Stimulated activated CD4-positive, alpha-beta T cell treated with anti-CD3 and anti-CD28 coated beads, Interleukin-12 subunit alpha, Interleukin-12 subunit beta, amount 100 ng/mL, for 24 hours (primary cell): ENCODE data around the gene GATA2.

Experiments
- DNase-seq, 2 experiments: peaks; one replicate each; pipeline ENCODE4 v3.0.0-alpha.2; 2020; ENCODE audit warnings: low read depth in 2 of 2

Gene GATA2

GRCh38 chr3:128502712-128503111 is 9.7 kb upstream of the GATA2 start:
- no peak for DNase-seq

DNA sequence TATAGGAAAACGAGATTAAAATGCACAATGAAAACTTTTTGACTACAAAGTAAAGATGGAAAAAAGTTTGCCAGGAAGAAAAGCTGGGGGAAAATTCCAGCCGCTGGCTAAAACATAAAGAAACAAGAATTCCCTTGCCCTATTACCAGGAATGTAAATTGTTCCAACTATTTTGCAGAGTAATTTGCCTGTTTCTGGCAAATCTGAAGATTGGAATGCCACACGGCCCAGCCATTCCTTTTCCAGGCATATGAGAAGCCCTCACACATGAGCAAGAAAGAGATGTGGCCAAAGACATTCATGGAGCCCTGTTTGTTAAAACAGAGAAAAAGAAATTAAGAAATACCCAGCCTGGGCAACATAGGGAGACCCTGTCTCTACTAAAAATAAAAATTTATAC is 8.4 kb upstream of the GATA2 start:
- DNase-seq = no peak

- no peak for DNase-seq
These were observed 7.6 kb upstream of the GATA2 start for GRCh38 chr3:128500556-128500955.

- DNase-seq = no peak
These were observed 6.8 kb upstream of the GATA2 start for GRCh38 chr3:128499724-128500275.

DNA sequence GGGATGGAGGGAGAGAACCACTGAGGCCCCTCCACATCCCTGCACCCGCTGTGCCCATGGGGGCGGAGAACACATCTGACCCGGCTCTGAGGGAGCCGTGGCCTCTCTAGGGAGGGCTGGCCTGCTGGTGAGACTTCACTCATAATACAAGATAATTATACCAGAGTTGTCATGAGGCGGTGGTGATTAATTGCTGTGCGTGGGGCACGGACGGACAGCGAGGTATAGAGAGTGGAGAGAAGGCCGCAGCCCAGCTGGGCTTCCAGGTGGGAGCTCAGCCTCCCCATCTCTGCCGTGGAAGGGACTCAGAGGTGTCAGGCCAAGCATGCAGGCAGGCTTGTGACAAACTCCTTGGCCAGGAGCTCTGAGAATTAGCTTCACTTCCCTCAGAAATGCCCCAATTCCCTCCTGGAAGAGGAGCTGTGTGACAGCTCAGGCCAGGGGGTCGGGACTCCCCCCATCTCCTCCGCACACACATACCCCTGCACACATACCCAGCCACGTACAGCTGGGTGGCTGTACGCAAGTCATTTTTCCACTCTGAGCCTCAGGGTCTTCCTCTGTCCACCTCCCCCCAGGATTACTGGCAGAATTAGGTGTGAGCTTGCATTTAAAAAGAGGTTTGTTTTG is 6.0 kb upstream of the GATA2 start:
- no peak for DNase-seq

DNA sequence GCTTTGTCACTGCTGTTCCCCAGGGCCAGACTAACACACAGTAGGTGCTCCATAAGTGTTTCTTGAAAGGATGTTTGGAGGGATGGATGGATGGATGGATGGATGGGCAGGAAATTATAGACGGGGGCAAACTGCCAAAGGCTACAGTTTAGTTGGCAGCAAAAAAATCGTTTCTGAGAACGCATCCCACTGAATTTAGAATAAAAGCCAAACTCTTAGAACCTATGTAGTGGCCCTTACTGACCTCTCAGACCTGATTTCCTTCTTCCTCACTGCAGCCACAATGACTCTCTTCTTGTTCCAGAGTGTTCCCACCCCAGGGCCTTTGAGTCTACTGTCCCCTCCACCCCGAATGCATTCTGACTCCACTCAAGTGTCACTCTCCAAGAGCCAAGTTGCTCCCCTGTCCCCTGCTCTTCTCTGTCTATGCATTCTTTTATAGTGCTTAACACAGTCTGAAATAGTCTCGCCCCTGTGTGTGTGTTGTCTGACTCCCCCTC is 5.2 kb upstream of the GATA2 start:
- no peak for DNase-seq

- DNase-seq = peak; percentile 48 to 66
These were observed 4.5 kb upstream of the GATA2 start for GRCh38 chr3:128497305-128498126.

DNA sequence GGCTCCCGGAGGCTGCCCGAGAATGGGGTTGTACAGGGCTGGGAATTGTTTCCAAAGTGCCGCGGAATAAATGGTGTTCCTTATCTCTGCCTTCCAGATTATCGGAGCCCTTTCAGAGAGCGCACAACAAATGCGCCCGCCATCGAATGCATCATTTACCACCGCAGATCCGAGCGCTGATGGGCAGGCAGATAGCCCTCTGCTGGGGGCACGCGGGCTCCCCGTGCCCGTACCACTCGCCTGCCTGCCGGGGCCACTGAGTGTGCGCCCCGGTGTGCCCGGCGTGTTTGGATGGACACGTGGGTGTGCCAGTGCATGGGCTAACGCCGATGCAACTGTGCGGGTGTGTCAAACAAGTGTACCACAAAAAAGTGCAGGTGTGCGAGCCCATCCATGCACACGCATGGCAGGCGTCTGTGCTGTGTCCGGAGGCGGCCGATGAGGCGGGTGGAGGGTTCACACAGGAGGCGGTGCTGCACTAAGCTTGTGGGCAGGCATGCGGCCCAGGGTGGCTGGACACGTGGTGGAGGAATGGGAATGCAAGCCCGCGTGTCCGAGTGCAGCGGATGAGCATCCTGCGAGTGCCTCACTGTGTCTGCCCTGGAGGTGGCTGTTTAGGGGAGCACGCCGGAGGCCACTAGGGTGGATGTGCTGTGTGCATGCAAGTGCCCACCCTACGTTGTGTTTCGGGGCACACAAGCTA is 3.8 kb upstream of the GATA2 start:
- DNase-seq = no peak

DNA sequence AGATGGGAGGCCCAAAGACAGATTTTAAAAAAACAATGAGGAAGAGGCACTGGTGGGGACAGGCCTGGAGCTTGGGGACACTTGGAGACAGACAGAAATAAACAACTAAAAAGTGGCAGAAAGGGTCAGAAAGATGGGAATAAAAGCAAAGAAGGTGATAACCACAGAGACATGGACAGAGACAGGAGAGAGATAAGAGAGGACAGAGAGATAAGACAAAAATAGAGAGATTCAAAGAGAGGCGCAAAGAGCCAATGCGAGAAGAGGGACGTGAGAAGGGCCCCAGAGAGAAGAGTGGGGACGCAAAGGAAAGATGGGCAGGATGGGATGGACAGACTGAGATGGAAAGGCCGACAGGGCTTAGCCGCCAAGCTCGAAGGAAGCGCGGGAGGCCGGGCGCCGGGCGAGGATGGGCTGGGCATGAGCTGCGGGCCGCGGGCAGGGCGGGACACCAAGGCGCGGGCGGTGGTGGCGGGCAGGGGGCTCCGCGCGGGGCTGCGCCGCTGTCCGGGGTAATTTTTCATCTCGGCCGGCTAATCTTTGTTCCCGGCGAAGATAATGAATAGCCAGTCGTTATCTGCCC is 3.1 kb upstream of the GATA2 start:
- no peak for DNase-seq

DNA sequence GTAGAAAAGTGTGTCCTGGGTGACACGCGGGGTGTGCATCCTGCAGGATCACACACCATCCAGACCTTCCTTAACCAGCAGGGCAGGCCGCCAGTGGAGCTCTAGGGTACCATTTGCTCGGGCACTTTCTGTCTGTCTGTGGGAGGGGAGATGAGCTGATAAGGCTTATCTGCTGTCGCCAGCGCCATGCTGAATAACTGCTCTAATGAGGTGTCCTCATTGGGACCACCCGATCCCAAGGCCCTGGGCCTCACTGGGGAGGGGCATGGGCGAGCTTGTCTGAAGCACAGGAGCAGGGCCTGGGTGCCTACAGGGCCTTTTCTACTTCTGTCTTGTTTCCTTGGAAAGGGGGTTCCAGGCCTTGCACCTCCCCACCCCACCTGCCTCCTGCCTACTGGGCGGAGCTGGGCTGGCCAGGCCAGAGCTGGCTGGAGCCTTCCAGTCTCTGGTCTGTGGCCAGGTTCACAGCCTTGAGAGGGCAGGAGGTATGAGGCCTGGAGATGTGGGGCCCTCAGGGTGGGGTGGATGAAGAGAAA is 2.5 kb upstream of the GATA2 start:
- DNase-seq = no peak

GRCh38 chr3:128494367-128494650 is 1.3 kb upstream of the GATA2 start:
- no peak for DNase-seq

DNA sequence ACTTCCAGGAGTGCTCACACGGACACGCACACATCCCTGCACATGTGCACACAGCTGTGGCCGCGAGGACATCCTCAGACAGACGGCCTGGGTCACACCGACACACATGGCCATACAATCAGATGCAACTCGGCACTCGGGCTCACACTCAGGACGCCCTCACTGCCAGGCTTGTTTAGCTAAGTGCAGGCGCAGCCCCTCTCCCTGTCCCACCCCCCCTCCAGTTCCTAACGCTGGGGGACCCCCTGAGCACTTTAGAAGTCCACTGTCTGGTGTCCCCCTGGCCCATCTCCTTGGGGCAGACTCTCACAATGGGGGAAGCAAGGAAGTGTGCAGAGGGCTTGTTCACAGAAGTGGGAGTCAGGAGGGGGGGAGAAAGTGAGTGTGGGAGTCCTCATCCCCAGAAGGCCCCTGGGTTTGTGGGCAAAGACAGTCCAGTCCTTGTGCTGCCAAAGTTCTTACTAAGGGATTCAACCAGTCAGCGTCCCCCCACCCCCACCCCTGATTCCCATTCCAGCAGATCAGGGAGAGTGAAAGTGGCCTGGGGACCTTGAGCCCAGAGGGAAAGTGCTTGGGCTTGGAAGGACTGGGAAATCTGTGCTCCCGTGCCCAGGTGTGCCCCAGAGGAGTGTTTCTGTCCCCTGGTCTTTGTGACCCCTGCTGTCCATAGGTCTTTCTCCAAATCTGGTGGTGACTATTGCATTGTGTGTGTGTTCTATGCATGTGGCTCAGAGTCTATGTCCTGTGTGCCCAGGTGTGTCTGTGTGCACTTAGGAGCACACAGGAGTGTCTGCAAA is 767 bp upstream of the GATA2 start:
- no peak for DNase-seq

DNA sequence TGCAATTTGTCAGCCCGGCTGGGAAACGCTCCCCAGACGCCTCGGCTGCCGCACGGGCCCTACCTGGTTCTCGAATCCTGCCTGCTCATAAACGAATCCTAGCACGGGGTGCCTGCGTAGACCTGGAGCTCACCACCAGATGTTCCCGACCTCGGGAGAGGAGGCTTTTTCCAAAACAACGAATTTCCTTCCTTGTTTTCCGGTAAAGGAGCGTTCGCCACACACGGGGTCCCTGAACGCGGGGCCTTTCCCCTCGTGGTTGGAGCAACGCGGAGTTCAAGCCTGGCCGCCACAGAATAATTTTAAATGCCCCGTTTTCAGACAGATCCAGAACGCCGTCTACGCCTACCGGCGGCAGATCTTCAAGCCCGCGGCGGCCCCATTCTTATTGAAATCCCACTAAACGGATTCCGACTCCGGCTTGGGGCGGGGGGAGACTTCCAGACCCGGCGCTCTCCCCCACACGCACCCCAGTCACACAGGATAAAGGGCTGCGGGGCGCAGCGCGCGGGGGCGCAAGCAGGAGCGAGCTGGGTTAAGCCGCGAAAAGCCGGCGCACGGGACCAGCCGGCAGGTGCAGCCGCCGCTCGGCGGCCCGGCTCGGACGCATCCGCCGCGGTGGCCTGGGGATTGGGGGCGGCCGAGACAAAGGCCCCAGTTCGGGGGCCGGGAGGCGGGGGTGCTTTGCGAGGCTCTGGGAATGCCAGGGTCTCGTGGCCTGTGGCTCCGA is 895 bp downstream of the GATA2 start:
- no peak for DNase-seq

DNA sequence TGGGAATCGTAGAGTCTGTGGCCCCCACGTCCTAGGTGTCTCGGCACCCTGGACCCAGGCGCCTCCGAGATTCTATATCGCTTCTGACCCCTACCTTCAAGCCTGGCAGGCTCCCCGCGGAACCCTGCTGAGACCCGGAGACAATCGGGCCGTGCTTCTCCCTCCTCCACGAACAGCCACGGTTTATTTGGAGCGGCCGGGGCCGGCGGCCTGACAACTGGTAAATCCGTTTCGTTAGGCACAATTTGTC is 1.4 kb downstream of the GATA2 start:
- DNase-seq = no peak

GRCh38 chr3:128490915-128491690 is 1.9 kb downstream of the GATA2 start:
- no peak for DNase-seq

DNA sequence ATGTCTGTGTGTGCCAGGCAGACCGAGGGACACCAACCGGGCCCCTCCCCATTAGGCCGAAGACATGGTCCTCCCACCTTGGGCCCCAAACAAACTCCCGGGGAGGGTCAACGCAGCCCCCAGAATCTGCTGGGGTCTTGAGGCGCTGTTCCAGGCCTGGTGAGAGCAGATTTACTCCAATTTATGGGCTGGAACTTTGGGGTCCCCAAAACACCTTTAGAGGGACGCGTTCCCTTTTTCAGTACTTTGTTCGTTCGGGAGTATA is 2.4 kb downstream of the GATA2 start:
- no peak for DNase-seq

GRCh38 chr3:128489927-128490649 is 2.9 kb downstream of the GATA2 start:
- no peak for DNase-seq

- no peak for DNase-seq
These were observed 3.4 kb downstream of the GATA2 start for GRCh38 chr3:128489674-128489926.

GRCh38 chr3:128488991-128489673 is 3.9 kb downstream of the GATA2 start:
- no peak for DNase-seq
